ENCODE data around the gene NGRN.

DNA sequence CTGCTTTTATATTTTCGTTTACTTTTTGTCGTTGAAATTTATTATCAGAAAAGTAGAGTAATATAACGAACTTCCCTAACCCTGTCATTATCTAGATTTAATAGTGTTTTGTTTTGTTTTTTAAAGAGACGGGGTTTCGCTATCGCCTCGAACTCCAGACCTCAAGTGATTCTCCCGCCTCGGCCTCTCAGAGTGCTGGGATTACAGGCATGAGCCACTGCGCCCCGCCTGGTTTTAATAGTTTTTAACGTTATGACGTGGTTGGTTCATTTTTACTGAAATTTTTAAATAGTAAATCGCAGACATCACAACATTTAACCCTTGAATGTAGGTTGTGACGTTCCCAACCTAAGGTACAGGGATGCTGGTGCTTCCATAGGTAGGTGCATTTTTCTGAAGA, 1.0 kb downstream of the NGRN start:
- TF ChIP-seq, protein P1, sequence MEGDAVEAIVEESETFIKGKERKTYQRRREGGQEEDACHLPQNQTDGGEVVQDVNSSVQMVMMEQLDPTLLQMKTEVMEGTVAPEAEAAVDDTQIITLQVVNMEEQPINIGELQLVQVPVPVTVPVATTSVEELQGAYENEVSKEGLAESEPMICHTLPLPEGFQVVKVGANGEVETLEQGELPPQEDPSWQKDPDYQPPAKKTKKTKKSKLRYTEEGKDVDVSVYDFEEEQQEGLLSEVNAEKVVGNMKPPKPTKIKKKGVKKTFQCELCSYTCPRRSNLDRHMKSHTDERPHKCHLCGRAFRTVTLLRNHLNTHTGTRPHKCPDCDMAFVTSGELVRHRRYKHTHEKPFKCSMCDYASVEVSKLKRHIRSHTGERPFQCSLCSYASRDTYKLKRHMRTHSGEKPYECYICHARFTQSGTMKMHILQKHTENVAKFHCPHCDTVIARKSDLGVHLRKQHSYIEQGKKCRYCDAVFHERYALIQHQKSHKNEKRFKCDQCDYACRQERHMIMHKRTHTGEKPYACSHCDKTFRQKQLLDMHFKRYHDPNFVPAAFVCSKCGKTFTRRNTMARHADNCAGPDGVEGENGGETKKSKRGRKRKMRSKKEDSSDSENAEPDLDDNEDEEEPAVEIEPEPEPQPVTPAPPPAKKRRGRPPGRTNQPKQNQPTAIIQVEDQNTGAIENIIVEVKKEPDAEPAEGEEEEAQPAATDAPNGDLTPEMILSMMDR (IDR thresholded peaks at IDR 0.05) = no peak
- no peak for TF ChIP-seq POLR2A (IDR thresholded peaks at IDR 0.05)

Data from right lobe of liver (tissue), 4 donors.